NCI-H2227 (cell line): ENCODE data around the gene SPAAR.
"Not testable (repeated sequence)": the region's sequence is repeated elsewhere in the genome, so short reads cannot be mapped to it uniquely, and the experiment has no call there.

ENCODE experiments used
- DNase-seq: peaks from one replicate; lab custom pipeline; 2025; ENCODE audit not compliant: unreplicated experiment; lab: John Stamatoyannopoulos, UW

SPAAR gene

GRCh38 chr9:35909274-35909673 lies at the start of gene SPAAR:
TSS of gene SPAAR (plus strand) at chr9:35909490. CDS start at chr9:35910464, 974 bp downstream.
- no peak for DNase-seq

GRCh38 chr9:35859990-35860339 lies 49.3 kb upstream of the SPAAR start:
- DNase-seq = no peak

GRCh38 chr9:35861161-35861897 lies 48.0 kb upstream of the SPAAR start:
- no peak for DNase-seq

- DNase-seq = no peak
These were observed 47.0 kb upstream of the SPAAR start for GRCh38 chr9:35862328-35862727.

GRCh38 chr9:35863583-35863982 lies 45.7 kb upstream of the SPAAR start:
- DNase-seq = no peak

- no peak for DNase-seq
These were observed 44.5 kb upstream of the SPAAR start for GRCh38 chr9:35864695-35865255.

GRCh38 chr9:35867538-35867937 lies 41.8 kb upstream of the SPAAR start:
- DNase-seq = no peak

- no peak for DNase-seq
These were observed 40.4 kb upstream of the SPAAR start for GRCh38 chr9:35868933-35869332.

- DNase-seq = no peak
These were observed 39.6 kb upstream of the SPAAR start for GRCh38 chr9:35869621-35870216.

- DNase-seq = no peak
These were observed 38.9 kb upstream of the SPAAR start, which contains the start of gene OR13J1 for GRCh38 chr9:35870351-35870923. TSS of gene OR13J1 (minus strand) at chr9:35870401. CDS start at chr9:35870401, 0 bp downstream.

- DNase-seq = no peak
These were observed 37.7 kb upstream of the SPAAR start for GRCh38 chr9:35871545-35871944.

GRCh38 chr9:35872505-35872904 lies 36.8 kb upstream of the SPAAR start:
- DNase-seq = no peak

- peak; percentile 69 for DNase-seq
These were observed 26.9 kb upstream of the SPAAR start for GRCh38 chr9:35882263-35882848.

GRCh38 chr9:35882996-35883395 lies 26.3 kb upstream of the SPAAR start:
- DNase-seq = no peak

- DNase-seq = not testable (repeated sequence)
These were observed 24.4 kb upstream of the SPAAR start for GRCh38 chr9:35884908-35885307.

GRCh38 chr9:35891646-35892045 lies 17.6 kb upstream of the SPAAR start:
- no peak for DNase-seq

- DNase-seq = no peak
These were observed 17.2 kb upstream of the SPAAR start for GRCh38 chr9:35892051-35892450.

GRCh38 chr9:35896570-35896969 lies 12.7 kb upstream of the SPAAR start:
- DNase-seq = no peak

GRCh38 chr9:35897376-35898099 lies 11.8 kb upstream of the SPAAR start:
- not testable (repeated sequence) for DNase-seq

- no peak for DNase-seq
These were observed 11.0 kb upstream of the SPAAR start for GRCh38 chr9:35898337-35898736.

- DNase-seq = no peak
These were observed 10.3 kb upstream of the SPAAR start for GRCh38 chr9:35899021-35899420.
